T-helper 17 cell (primary cell): Measurements from ENCODE around the gene AGK. TPM values are rescaled to one million over a fixed set of nuclear protein-coding genes. Genes with fewer than 3 reads are reported as not detected.
A peak's percentile ranks its signal among the peaks of the same experiment; 100 is the strongest.

Experiments
- ATAC-seq: fragments of 150-1000 bp; cut with Tn5 transposase; 2 replicates; pipeline ENCODE4 v1.10.0; 2021; ENCODE audit warnings: mild to moderate bottlenecking, moderate library complexity
- DNase-seq, 3 donors: peaks; one replicate each; pipeline versions ENCODE4 v3.0.0 to v3.0.0-alpha.2; 2020 to 2021
- H3K9me3 ChIP-seq: one replicate; pipeline ENCODE4 v1.7.0; 2013; ENCODE audit warnings: low read length, mild to moderate bottlenecking; ENCODE audit not compliant: control insufficient read depth, poor library complexity, severe bottlenecking
- H3K27ac Mint-ChIP-seq: one replicate; pipeline ENCODE4 v1.8.0; 2022; ENCODE audit warnings: mild to moderate bottlenecking, moderate library complexity, mixed read lengths
- H3K27me3 Mint-ChIP-seq: one replicate; pipeline ENCODE4 v1.8.0; 2022; ENCODE audit warnings: mixed read lengths
- H3K36me3 Mint-ChIP-seq: one replicate; pipeline ENCODE4 v1.8.0; 2022; ENCODE audit warnings: low read depth, mixed read lengths
- H3K4me1 Mint-ChIP-seq: one replicate; pipeline ENCODE4 v1.8.0; 2022; ENCODE audit warnings: mild to moderate bottlenecking, mixed read lengths
- H3K4me3 Mint-ChIP-seq: one replicate; pipeline ENCODE4 v1.8.0; 2022; ENCODE audit warnings: mild to moderate bottlenecking, moderate library complexity, mixed read lengths
- total RNA-seq, 4 donors: library from RNA in 2 of 4; stranded (reverse) in 2 of 4; gene quantifications; one replicate each; pipeline ENCODE4 v1.2.3 and lab custom pipeline; 2022 to 2026

The AGK gene
- total RNA-seq, 2 donors from 2014 or later = 25.9 to 27.4 TPM

GRCh38 chr7:141668853-141669252 is 117.6 kb downstream of the AGK start:
- ATAC-seq (no peak), DNase-seq (no peak)
- Mint-ChIP-seq H3K4me3 (no peak overlapping the region), H3K27ac (peak overlapping the region; percentile 68), H3K27me3 (no peaks in the 10 kb centered on the region), H3K4me1 (peaks cover 14% of the 10 kb centered on the region), H3K36me3 (peaks cover 15% of the 10 kb centered on the region)
- no peaks in the 10 kb centered on the region for H3K9me3 ChIP-seq

- DNase-seq = no peak
- no peak for ATAC-seq
- H3K9me3 ChIP-seq = no peaks in the 10 kb centered on the region
- Mint-ChIP-seq H3K36me3 (peaks cover 8% of the 10 kb centered on the region), H3K27ac (peak overlapping the region; percentile 9), H3K4me1 (peaks cover 13% of the 10 kb centered on the region), H3K4me3 (no peak overlapping the region), H3K27me3 (no peaks in the 10 kb centered on the region)
These were observed 120.7 kb downstream of the AGK start for GRCh38 chr7:141671705-141672496.

- H3K36me3 Mint-ChIP-seq = peaks cover 8% of the 10 kb centered on the region
- DNase-seq (no peak), ATAC-seq (no peak)
- H3K4me3 Mint-ChIP-seq = no peak overlapping the region
- no peaks in the 10 kb centered on the region for H3K9me3 ChIP-seq
- no peaks in the 10 kb centered on the region for H3K27me3 Mint-ChIP-seq
- H3K4me1 Mint-ChIP-seq = peaks cover 13% of the 10 kb centered on the region
- no peak overlapping the region for H3K27ac Mint-ChIP-seq
These were observed 122.1 kb downstream of the AGK start for GRCh38 chr7:141673346-141673745.

GRCh38 chr7:141674171-141674671 is 123.0 kb downstream of the AGK start:
- H3K36me3 Mint-ChIP-seq = peaks cover 6% of the 10 kb centered on the region
- H3K27me3 Mint-ChIP-seq = no peaks in the 10 kb centered on the region
- H3K4me1 Mint-ChIP-seq = peaks cover 9% of the 10 kb centered on the region
- no peak overlapping the region for H3K27ac Mint-ChIP-seq
- DNase-seq (no peak), ATAC-seq (no peak)
- H3K9me3 ChIP-seq = no peaks in the 10 kb centered on the region
- H3K4me3 Mint-ChIP-seq = no peak overlapping the region

GRCh38 chr7:141674702-141675101 is 123.5 kb downstream of the AGK start:
- H3K4me3 Mint-ChIP-seq = no peak overlapping the region
- peaks cover 9% of the 10 kb centered on the region for H3K4me1 Mint-ChIP-seq
- peaks cover 6% of the 10 kb centered on the region for H3K36me3 Mint-ChIP-seq
- ATAC-seq = no peak
- H3K27me3 Mint-ChIP-seq = no peaks in the 10 kb centered on the region
- no peak for DNase-seq
- H3K9me3 ChIP-seq = no peaks in the 10 kb centered on the region
- no peak overlapping the region for H3K27ac Mint-ChIP-seq

GRCh38 chr7:141675436-141676215 is 124.4 kb downstream of the AGK start:
- DNase-seq = no peak
- no peaks in the 10 kb centered on the region for H3K9me3 ChIP-seq
- H3K27me3 Mint-ChIP-seq = no peaks in the 10 kb centered on the region
- H3K27ac Mint-ChIP-seq = no peak overlapping the region
- H3K36me3 Mint-ChIP-seq = peaks cover 3% of the 10 kb centered on the region
- H3K4me3 Mint-ChIP-seq = no peak overlapping the region
- H3K4me1 Mint-ChIP-seq = peaks cover 13% of the 10 kb centered on the region
- no peak for ATAC-seq

- no peak overlapping the region for H3K27ac Mint-ChIP-seq
- peaks cover 3% of the 10 kb centered on the region for H3K36me3 Mint-ChIP-seq
- ATAC-seq = no peak
- H3K9me3 ChIP-seq = no peaks in the 10 kb centered on the region
- DNase-seq = no peak
- H3K4me1 Mint-ChIP-seq = peaks cover 13% of the 10 kb centered on the region
- no peak overlapping the region for H3K4me3 Mint-ChIP-seq
- H3K27me3 Mint-ChIP-seq = no peaks in the 10 kb centered on the region
These were observed 125.4 kb downstream of the AGK start for GRCh38 chr7:141676618-141677017.

- H3K4me3 Mint-ChIP-seq = no peak overlapping the region
- no peak for ATAC-seq
- peaks cover 13% of the 10 kb centered on the region for H3K4me1 Mint-ChIP-seq
- H3K27ac Mint-ChIP-seq = no peak overlapping the region
- peaks cover 5% of the 10 kb centered on the region for H3K36me3 Mint-ChIP-seq
- no peak for DNase-seq
- H3K9me3 ChIP-seq = no peaks in the 10 kb centered on the region
- no peaks in the 10 kb centered on the region for H3K27me3 Mint-ChIP-seq
These were observed 127.8 kb downstream of the AGK start for GRCh38 chr7:141679014-141679413.

GRCh38 chr7:141685285-141686023 is 134.2 kb downstream of the AGK start:
- H3K27ac Mint-ChIP-seq = no peak overlapping the region
- H3K9me3 ChIP-seq = no peaks in the 10 kb centered on the region
- no peak overlapping the region for H3K4me3 Mint-ChIP-seq
- no peak for ATAC-seq
- H3K4me1 Mint-ChIP-seq = peaks cover 17% of the 10 kb centered on the region
- H3K27me3 Mint-ChIP-seq = no peaks in the 10 kb centered on the region
- no peak for DNase-seq
- peaks cover 18% of the 10 kb centered on the region for H3K36me3 Mint-ChIP-seq

GRCh38 chr7:141686074-141686473 is 134.9 kb downstream of the AGK start:
- Mint-ChIP-seq H3K4me3 (no peak overlapping the region), H3K27me3 (no peaks in the 10 kb centered on the region), H3K36me3 (peaks cover 18% of the 10 kb centered on the region), H3K4me1 (peaks cover 17% of the 10 kb centered on the region), H3K27ac (no peak overlapping the region)
- ATAC-seq = no peak
- no peaks in the 10 kb centered on the region for H3K9me3 ChIP-seq
- no peak for DNase-seq

GRCh38 chr7:141686670-141687069 is 135.5 kb downstream of the AGK start:
- H3K4me1 Mint-ChIP-seq = peaks cover 17% of the 10 kb centered on the region
- no peaks in the 10 kb centered on the region for H3K9me3 ChIP-seq
- H3K4me3 Mint-ChIP-seq = no peak overlapping the region
- ATAC-seq = no peak
- peak overlapping the region; percentile 45 for H3K27ac Mint-ChIP-seq
- no peak for DNase-seq
- H3K27me3 Mint-ChIP-seq = no peaks in the 10 kb centered on the region
- peaks cover 18% of the 10 kb centered on the region for H3K36me3 Mint-ChIP-seq

GRCh38 chr7:141688043-141688442 is 136.8 kb downstream of the AGK start:
- ATAC-seq (no peak), DNase-seq (no peak)
- no peak overlapping the region for H3K27ac Mint-ChIP-seq
- no peaks in the 10 kb centered on the region for H3K27me3 Mint-ChIP-seq
- H3K36me3 Mint-ChIP-seq = peaks cover 15% of the 10 kb centered on the region
- H3K4me3 Mint-ChIP-seq = no peak overlapping the region
- no peaks in the 10 kb centered on the region for H3K9me3 ChIP-seq
- H3K4me1 Mint-ChIP-seq = peaks cover 24% of the 10 kb centered on the region
